SK-N-SH treated with all-trans-retinoic acid at 6 μM for 48 hours (cell line): ENCODE data around the gene ALAS1.
A peak's percentile ranks its signal among the peaks of the same experiment; 100 is the strongest.
"Not testable (repeated sequence)": the region's sequence is repeated elsewhere in the genome, so short reads cannot be mapped to it uniquely, and the experiment has no call there.

ENCODE experiments used
- ATAC-seq: fragments of 200-7000 bp; cut with Tn5 transposase; 3 replicates; pipeline ENCODE4 v1.9.1; 2020; ENCODE audit warnings: mild to moderate bottlenecking, moderate library complexity
- BACH2 ChIP-seq: fragments of 250-450 bp; sonication (Bioruptor Pico); IDR thresholded peaks from 2 replicates; pipeline ENCODE4 v1.9.0; 2021; ENCODE audit warnings: mild to moderate bottlenecking, borderline replicate concordance
- CSDC2 ChIP-seq: fragments of 250-450 bp; sonication (Bioruptor Pico); IDR thresholded peaks from 2 replicates; pipeline ENCODE4 v1.5.0; 2020; ENCODE audit warnings: mild to moderate bottlenecking, moderate library complexity
- CSRNP3 ChIP-seq: fragments of 250-450 bp; sonication (Bioruptor Pico); IDR thresholded peaks from 2 replicates; pipeline ENCODE4 v1.5.1; 2021; ENCODE audit warnings: mild to moderate bottlenecking, moderate library complexity
- ESRRG ChIP-seq: fragments of 250-450 bp; sonication (Bioruptor Pico); IDR thresholded peaks from 2 replicates; pipeline ENCODE4 v1.6.1; 2021; ENCODE audit warnings: mild to moderate bottlenecking
- ISL1 ChIP-seq: fragments of 250-450 bp; sonication (Bioruptor Pico); IDR thresholded peaks from 2 replicates; pipeline ENCODE4 v2.1.2; 2022; ENCODE audit warnings: mild to moderate bottlenecking, moderate library complexity
- RARB ChIP-seq: fragments of 250-450 bp; sonication (Bioruptor Pico); IDR thresholded peaks from 2 replicates; pipeline ENCODE4 v1.8.0; 2021; ENCODE audit warnings: mild to moderate bottlenecking, moderate library complexity
- SNAI2 ChIP-seq: fragments of 250-450 bp; sonication (Bioruptor Pico); IDR thresholded peaks from 2 replicates; pipeline ENCODE4 v1.5.0; 2020; ENCODE audit warnings: mild to moderate bottlenecking, moderate library complexity
- TCF4 ChIP-seq: fragments of 250-450 bp; sonication (Bioruptor Pico); IDR thresholded peaks from 2 replicates; pipeline ENCODE4 v1.8.0; 2021; ENCODE audit warnings: mild to moderate bottlenecking, moderate library complexity, borderline replicate concordance
- TOX ChIP-seq: fragments of 250-450 bp; sonication (Bioruptor Pico); IDR thresholded peaks from 2 replicates; pipeline ENCODE4 v1.8.0; 2021; ENCODE audit warnings: mild to moderate bottlenecking, moderate library complexity, borderline replicate concordance
- TSHZ2 ChIP-seq: fragments of 250-450 bp; sonication (Bioruptor Pico); IDR thresholded peaks from 2 replicates; pipeline ENCODE4 v1.5.0; 2020; ENCODE audit warnings: mild to moderate bottlenecking, moderate library complexity
- ZFP3 ChIP-seq: fragments of 250-450 bp; sonication (Bioruptor Pico); IDR thresholded peaks from 2 replicates; pipeline ENCODE4 v1.5.0; 2020; ENCODE audit warnings: mild to moderate bottlenecking, moderate library complexity
- ZNF565 ChIP-seq: fragments of 450-650 bp; formaldehyde crosslinking; conservative IDR thresholded peaks from 2 replicates; pipeline ENCODE4 v1.5.0; 2020; ENCODE audit warnings: low read depth, mild to moderate bottlenecking, moderate library complexity
- ZNF8 ChIP-seq: fragments of 450-650 bp; formaldehyde crosslinking; IDR thresholded peaks from 2 replicates; pipeline ENCODE4 v1.5.0; 2020; ENCODE audit warnings: mild to moderate bottlenecking, moderate library complexity
- TF ChIP-seq, protein P1 (sequence below): fragments of 250-450 bp; sonication (Bioruptor Pico); IDR thresholded peaks from 2 replicates; pipeline ENCODE4 v1.8.0; 2021; ENCODE audit warnings: low read depth, mild to moderate bottlenecking, moderate library complexity, borderline replicate concordance
- TF ChIP-seq, protein P2 (sequence below): fragments of 250-450 bp; sonication (Bioruptor Pico); IDR thresholded peaks from 2 replicates; pipeline ENCODE4 v1.8.0; 2020; ENCODE audit warnings: mild to moderate bottlenecking, moderate library complexity, borderline replicate concordance

Gene ALAS1

DNA sequence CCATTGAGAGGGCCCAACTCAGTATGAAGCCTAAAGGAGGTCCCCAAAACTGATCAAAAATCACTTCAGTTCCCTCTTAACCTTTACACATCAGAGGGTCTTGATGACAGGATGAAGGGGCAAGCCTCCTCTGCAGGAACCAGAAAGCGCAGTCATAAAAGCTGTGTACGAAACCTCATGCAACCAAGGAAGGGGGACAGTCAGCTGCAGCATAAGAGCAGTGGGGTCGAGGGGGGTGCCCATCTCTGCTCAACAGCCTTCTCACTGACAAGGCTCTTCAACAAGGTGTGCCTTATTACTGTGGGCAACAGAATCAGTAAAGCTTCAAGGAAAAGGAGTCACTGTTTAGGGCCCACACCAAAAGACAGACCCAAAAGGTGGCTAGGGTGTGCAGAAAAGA, 47.6 kb upstream of the ALAS1 start:
- TF ChIP-seq CSDC2 = no peak
- no peak for TF ChIP-seq BACH2 (CRISPR knock-in tag)
- no peak for TF ChIP-seq CSRNP3 (CRISPR knock-in tag)

DNA sequence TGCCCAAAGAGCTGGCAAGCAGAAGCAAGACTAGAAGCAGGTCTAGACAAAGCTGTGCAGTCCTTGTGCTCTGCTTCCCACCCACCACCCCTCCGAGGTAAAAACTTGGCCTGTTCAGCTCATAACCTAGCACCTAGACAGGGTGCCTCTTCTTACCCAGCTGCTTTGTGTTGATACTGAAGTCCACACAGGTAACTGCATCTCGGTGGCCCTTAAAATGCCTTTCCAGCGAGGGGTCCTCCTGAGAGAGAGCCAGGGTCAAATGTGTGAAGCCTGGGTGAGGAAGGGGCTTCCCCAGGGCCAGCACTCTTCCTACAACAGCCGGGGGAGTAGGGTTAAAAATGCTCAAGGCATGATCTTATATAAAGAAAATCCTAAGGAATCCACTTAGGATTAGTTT, 47.1 kb upstream of the ALAS1 start:
- TF ChIP-seq TOX (CRISPR knock-in tag) = no peak
- no peak for TF ChIP-seq SNAI2 (CRISPR knock-in tag)
- no peak for TF ChIP-seq TSHZ2
- TF ChIP-seq ZFP3 (CRISPR knock-in tag) = no peak
- ATAC-seq = no peak

More for the DNA sequence above, 47.6 kb upstream of the ALAS1 start:
- no peak for ATAC-seq

DNA sequence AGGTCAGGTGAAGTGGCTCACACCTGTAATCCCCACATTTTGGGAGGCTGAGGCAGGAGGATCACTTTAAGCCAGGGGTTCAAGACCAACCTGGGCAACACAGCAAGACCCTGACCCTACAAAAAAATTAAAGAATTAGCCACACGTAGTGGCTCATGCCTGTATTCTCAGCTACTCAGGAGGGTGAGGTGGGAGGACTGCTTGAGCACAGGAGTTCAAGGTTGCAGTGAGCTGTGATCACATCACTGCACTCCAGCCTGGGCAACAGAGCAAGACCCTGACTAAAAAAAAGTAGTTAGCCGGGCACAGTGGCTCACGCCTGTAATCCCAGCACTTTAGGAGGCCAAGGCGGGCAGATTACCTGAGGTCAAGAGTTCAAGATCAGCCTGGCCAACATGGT, 46.0 kb upstream of the ALAS1 start:
- ATAC-seq = not testable (repeated sequence)

- no peak for TF ChIP-seq CSDC2
- TF ChIP-seq TOX (CRISPR knock-in tag) = no peak
- TF ChIP-seq RARB (CRISPR knock-in tag) = no peak
- no peak for TF ChIP-seq TCF4 (CRISPR knock-in tag)
- no peak for TF ChIP-seq SNAI2 (CRISPR knock-in tag)
- TF ChIP-seq, protein P1, sequence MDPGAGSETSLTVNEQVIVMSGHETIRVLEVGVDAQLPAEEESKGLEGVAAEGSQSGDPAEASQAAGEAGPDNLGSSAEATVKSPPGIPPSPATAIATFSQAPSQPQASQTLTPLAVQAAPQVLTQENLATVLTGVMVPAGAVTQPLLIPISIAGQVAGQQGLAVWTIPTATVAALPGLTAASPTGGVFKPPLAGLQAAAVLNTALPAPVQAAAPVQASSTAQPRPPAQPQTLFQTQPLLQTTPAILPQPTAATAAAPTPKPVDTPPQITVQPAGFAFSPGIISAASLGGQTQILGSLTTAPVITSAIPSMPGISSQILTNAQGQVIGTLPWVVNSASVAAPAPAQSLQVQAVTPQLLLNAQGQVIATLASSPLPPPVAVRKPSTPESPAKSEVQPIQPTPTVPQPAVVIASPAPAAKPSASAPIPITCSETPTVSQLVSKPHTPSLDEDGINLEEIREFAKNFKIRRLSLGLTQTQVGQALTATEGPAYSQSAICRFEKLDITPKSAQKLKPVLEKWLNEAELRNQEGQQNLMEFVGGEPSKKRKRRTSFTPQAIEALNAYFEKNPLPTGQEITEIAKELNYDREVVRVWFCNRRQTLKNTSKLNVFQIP (CRISPR knock-in tag) = no peak
- no peak for TF ChIP-seq TSHZ2
- ATAC-seq = peak; percentile 47
Measured at GRCh38 chr3:52153389-52154096, 44.4 kb upstream of the ALAS1 start.

- peak; percentile 98 for ATAC-seq
- TF ChIP-seq RARB (CRISPR knock-in tag) = no peak
- TF ChIP-seq, protein P1 (CRISPR knock-in tag) = no peak
- TF ChIP-seq ISL1 (CRISPR knock-in tag) = no peak
- no peak for TF ChIP-seq CSDC2
- TF ChIP-seq ZNF8 (CRISPR knock-in tag) = no peak
- no peak for TF ChIP-seq ZNF565
- no peak for TF ChIP-seq SNAI2 (CRISPR knock-in tag)
- TF ChIP-seq, protein P2, sequence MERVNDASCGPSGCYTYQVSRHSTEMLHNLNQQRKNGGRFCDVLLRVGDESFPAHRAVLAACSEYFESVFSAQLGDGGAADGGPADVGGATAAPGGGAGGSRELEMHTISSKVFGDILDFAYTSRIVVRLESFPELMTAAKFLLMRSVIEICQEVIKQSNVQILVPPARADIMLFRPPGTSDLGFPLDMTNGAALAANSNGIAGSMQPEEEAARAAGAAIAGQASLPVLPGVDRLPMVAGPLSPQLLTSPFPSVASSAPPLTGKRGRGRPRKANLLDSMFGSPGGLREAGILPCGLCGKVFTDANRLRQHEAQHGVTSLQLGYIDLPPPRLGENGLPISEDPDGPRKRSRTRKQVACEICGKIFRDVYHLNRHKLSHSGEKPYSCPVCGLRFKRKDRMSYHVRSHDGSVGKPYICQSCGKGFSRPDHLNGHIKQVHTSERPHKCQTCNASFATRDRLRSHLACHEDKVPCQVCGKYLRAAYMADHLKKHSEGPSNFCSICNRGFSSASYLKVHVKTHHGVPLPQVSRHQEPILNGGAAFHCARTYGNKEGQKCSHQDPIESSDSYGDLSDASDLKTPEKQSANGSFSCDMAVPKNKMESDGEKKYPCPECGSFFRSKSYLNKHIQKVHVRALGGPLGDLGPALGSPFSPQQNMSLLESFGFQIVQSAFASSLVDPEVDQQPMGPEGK (CRISPR knock-in tag) = no peak
- no peak for TF ChIP-seq TCF4 (CRISPR knock-in tag)
- TF ChIP-seq ESRRG (CRISPR knock-in tag) = no peak
Measured at GRCh38 chr3:52154135-52155094, 43.5 kb upstream of the ALAS1 start, which contains the start of gene POC1A. POC1A (minus strand) TSS chr3:52154423; CDS start chr3:52154372, 51 bp downstream.
